ENCODE measurements around the gene TNNT1. TPM values are rescaled to one million over a fixed set of nuclear protein-coding genes. Genes with fewer than 3 reads are reported as not detected.

The TNNT1 gene
- polyA plus RNA-seq, 1 donor from 2014 or later, result 6.2 TPM

GRCh38 chr19:55146078-55146704, 2.8 kb downstream of the TNNT1 start:
- no peak overlapping the region for H3K9ac ChIP-seq (ENCODE audit: low read length)
- no peak overlapping the region for H2AFZ ChIP-seq (ENCODE audit: low read depth, low read length)

GRCh38 chr19:55145232-55145631, 3.8 kb downstream of the TNNT1 start:
- Histone ChIP-seq H3K36me3 (ENCODE audit: insufficient read depth, low read length) (no peaks in the 10 kb centered on the region), H3K9me2 (ENCODE audit: insufficient read depth, low read length) (no peaks in the 10 kb centered on the region), H4K20me1 (ENCODE audit: insufficient read depth) (no peaks in the 10 kb centered on the region), H3F3A (ENCODE audit: insufficient read depth, low read length, poor library complexity, severe bottlenecking) (no peaks in the 10 kb centered on the region), H3K9me3 (ENCODE audit: low read length) (no peaks in the 10 kb centered on the region), H2AFZ (ENCODE audit: low read depth, low read length) (no peak overlapping the region), H3K79me2 (replicated peaks; ENCODE audit: insufficient read depth, low read length) (no peaks in the 10 kb centered on the region), H3K9ac (ENCODE audit: low read length) (no peak overlapping the region), H3K4me3 (ENCODE audit: low read length) (no peak overlapping the region), H3K27me3 (ENCODE audit: insufficient read depth, low read depth, low read length) (peaks cover 19% of the 10 kb centered on the region), H3K4me2 (ENCODE audit: low read length) (no peak overlapping the region), H3K27ac (ENCODE audit: low read length) (no peak overlapping the region)
- TF ChIP-seq SMC3 (conservative IDR thresholded peaks at IDR 0.05; ENCODE audit: poor library complexity) (no peak), EP300 (conservative IDR thresholded peaks at IDR 0.05; ENCODE audit: poor library complexity, severe bottlenecking) (no peak), CTCF (IDR thresholded peaks at IDR 0.05; ENCODE audit: poor library complexity, severe bottlenecking) (no peak), MXI1 (conservative IDR thresholded peaks at IDR 0.05; ENCODE audit: poor library complexity, severe bottlenecking) (no peak)

More at GRCh38 chr19:55146078-55146704, 2.8 kb downstream of the TNNT1 start:
- H3K27me3 ChIP-seq (ENCODE audit: insufficient read depth, low read depth, low read length), result peaks cover 19% of the 10 kb centered on the region
- no peaks in the 10 kb centered on the region for H4K20me1 ChIP-seq (ENCODE audit: insufficient read depth)
- no peaks in the 10 kb centered on the region for H3K9me2 ChIP-seq (ENCODE audit: insufficient read depth, low read length)
- no peaks in the 10 kb centered on the region for H3K36me3 ChIP-seq (ENCODE audit: insufficient read depth, low read length)
- H3K4me2 ChIP-seq (ENCODE audit: low read length), result no peak overlapping the region
- H3K4me3 ChIP-seq (ENCODE audit: low read length), result no peak overlapping the region
- H3K79me2 ChIP-seq (replicated peaks; ENCODE audit: insufficient read depth, low read length), result no peaks in the 10 kb centered on the region
- H3K27ac ChIP-seq (ENCODE audit: low read length), result no peak overlapping the region
- TF ChIP-seq EP300 (conservative IDR thresholded peaks at IDR 0.05; ENCODE audit: poor library complexity, severe bottlenecking) (no peak), CTCF (IDR thresholded peaks at IDR 0.05; ENCODE audit: poor library complexity, severe bottlenecking) (no peak)
- H3F3A ChIP-seq (ENCODE audit: insufficient read depth, low read length, poor library complexity, severe bottlenecking), result no peaks in the 10 kb centered on the region
- H3K9me3 ChIP-seq (ENCODE audit: low read length), result no peaks in the 10 kb centered on the region

- H3K4me2 ChIP-seq (ENCODE audit: low read length), result no peak overlapping the region
Measured at GRCh38 chr19:55141696-55142095, 7.3 kb downstream of the TNNT1 start.

More at GRCh38 chr19:55141696-55142095, 7.3 kb downstream of the TNNT1 start:
- no peak overlapping the region for H3K27ac ChIP-seq (ENCODE audit: low read length)
- no peak overlapping the region for H3K4me3 ChIP-seq (ENCODE audit: low read length)
- H4K20me1 ChIP-seq (ENCODE audit: insufficient read depth), result no peaks in the 10 kb centered on the region
- H3K27me3 ChIP-seq (ENCODE audit: insufficient read depth, low read depth, low read length), result peaks cover 15% of the 10 kb centered on the region
- no peaks in the 10 kb centered on the region for H3K9me3 ChIP-seq (ENCODE audit: low read length)
- no peaks in the 10 kb centered on the region for H3K9me2 ChIP-seq (ENCODE audit: insufficient read depth, low read length)
- no peak overlapping the region for H3K9ac ChIP-seq (ENCODE audit: low read length)
- H3K36me3 ChIP-seq (ENCODE audit: insufficient read depth, low read length), result no peaks in the 10 kb centered on the region
- no peaks in the 10 kb centered on the region for H3F3A ChIP-seq (ENCODE audit: insufficient read depth, low read length, poor library complexity, severe bottlenecking)
- H3K79me2 ChIP-seq (replicated peaks; ENCODE audit: insufficient read depth, low read length), result no peaks in the 10 kb centered on the region
- H2AFZ ChIP-seq (ENCODE audit: low read depth, low read length), result no peak overlapping the region
- no peak for TF ChIP-seq MXI1 (conservative IDR thresholded peaks at IDR 0.05; ENCODE audit: poor library complexity, severe bottlenecking)
- no peak for TF ChIP-seq EZH2 (IDR thresholded peaks at IDR 0.05; ENCODE audit: borderline replicate concordance, insufficient read depth, low read length, poor library complexity, severe bottlenecking)
- TF ChIP-seq SMC3 (conservative IDR thresholded peaks at IDR 0.05; ENCODE audit: poor library complexity), result no peak
- no peak for TF ChIP-seq RAD21 (conservative IDR thresholded peaks at IDR 0.05)
- no peak for TF ChIP-seq TAF1 (IDR thresholded peaks at IDR 0.05; ENCODE audit: low read depth)
- TF ChIP-seq EP300 (conservative IDR thresholded peaks at IDR 0.05; ENCODE audit: poor library complexity, severe bottlenecking), result no peak
- no peak for TF ChIP-seq CTCF (IDR thresholded peaks at IDR 0.05; ENCODE audit: poor library complexity, severe bottlenecking)
- no peak for TF ChIP-seq POLR2AphosphoS5 (IDR thresholded peaks at IDR 0.05)
- TF ChIP-seq REST (IDR thresholded peaks at IDR 0.05; ENCODE audit: borderline replicate concordance), result no peak

All from neural cell (in vitro differentiated cells).